ENCODE results near the gene CTSO. TPM values are rescaled to one million over a fixed set of nuclear protein-coding genes. Genes with fewer than 3 reads are reported as not detected.

The CTSO gene
- total RNA-seq, 4 donors from 2014 or later: 2.9 to 6.4 (median 3.9) TPM

- no peak for ATAC-seq
- DNase-seq: no peak
- in situ Hi-C loops (cut with MboI; ENCODE audit: low sequenced_read_pairs in 4 of 4): no loop called here
- H3K9me3 ChIP-seq: no peaks in the 10 kb centered on the region
- TF ChIP-seq CTCF (IDR thresholded peaks at IDR 0.05 in 4 of 5, conservative IDR thresholded peaks at IDR 0.05 in 1 of 5) (no peak), POLR2A (IDR thresholded peaks at IDR 0.05) (no peak)
- no peaks in the 10 kb centered on the region for H3K36me3 ChIP-seq
- no peak overlapping the region for H3K27ac ChIP-seq
- intact Hi-C loops (cut with DNase I; ENCODE audit: low total_unique reads): no loop called here
- peaks cover 0 to 3% of the 10 kb centered on the region in 2 donors for H3K4me1 ChIP-seq
- no peak overlapping the region for H3K4me3 ChIP-seq
- no peaks in the 10 kb centered on the region for H3K27me3 ChIP-seq
These were observed 13.2 kb upstream of the CTSO start for GRCh38 chr4:155966731-155967395.

GRCh38 chr4:155966171-155966570, 12.5 kb upstream of the CTSO start:
- no peak overlapping the region for H3K4me3 ChIP-seq
- no peaks in the 10 kb centered on the region for H3K27me3 ChIP-seq
- no peaks in the 10 kb centered on the region for H3K36me3 ChIP-seq
- H3K4me1 ChIP-seq: peaks cover 0 to 3% of the 10 kb centered on the region in 2 donors
- intact Hi-C loops (cut with DNase I; ENCODE audit: low total_unique reads): no loop called here
- DNase-seq: no peak
- in situ Hi-C loops (cut with MboI; ENCODE audit: low sequenced_read_pairs in 4 of 4): no loop called here
- ATAC-seq: no peak
- TF ChIP-seq CTCF (IDR thresholded peaks at IDR 0.05 in 4 of 5, conservative IDR thresholded peaks at IDR 0.05 in 1 of 5): no peak
- TF ChIP-seq POLR2A (IDR thresholded peaks at IDR 0.05): no peak
- H3K27ac ChIP-seq: no peak overlapping the region
- H3K9me3 ChIP-seq: no peaks in the 10 kb centered on the region

GRCh38 chr4:155964016-155964891, 10.6 kb upstream of the CTSO start:
- Histone ChIP-seq H3K4me3 (no peak overlapping the region), H3K9me3 (no peaks in the 10 kb centered on the region), H3K27me3 (no peaks in the 10 kb centered on the region), H3K4me1 (peaks cover 0 to 3% of the 10 kb centered on the region in 2 donors), H3K27ac (no peak overlapping the region), H3K36me3 (no peaks in the 10 kb centered on the region)
- ATAC-seq: peak; percentile 28 to 46
- peak in 1 of 2 donors; percentile 19 for DNase-seq
- no peak for TF ChIP-seq POLR2A (IDR thresholded peaks at IDR 0.05)
- no peak for TF ChIP-seq CTCF (IDR thresholded peaks at IDR 0.05 in 4 of 5, conservative IDR thresholded peaks at IDR 0.05 in 1 of 5)
- intact Hi-C loops (cut with DNase I; ENCODE audit: low total_unique reads) (no loop called here), in situ Hi-C loops (cut with MboI; ENCODE audit: low sequenced_read_pairs in 4 of 4) (no loop called here)

- no peaks in the 10 kb centered on the region for H3K9me3 ChIP-seq
- DNase-seq (no peak), ATAC-seq (no peak)
- no peak overlapping the region for H3K27ac ChIP-seq
- no peaks in the 10 kb centered on the region for H3K27me3 ChIP-seq
- H3K36me3 ChIP-seq: no peaks in the 10 kb centered on the region
- no peak overlapping the region for H3K4me3 ChIP-seq
- intact Hi-C loops (cut with DNase I; ENCODE audit: low total_unique reads) (no loop called here), in situ Hi-C loops (cut with MboI; ENCODE audit: low sequenced_read_pairs in 4 of 4) (no loop called here)
- peaks cover 0 to 3% of the 10 kb centered on the region in 2 donors for H3K4me1 ChIP-seq
- TF ChIP-seq POLR2A (IDR thresholded peaks at IDR 0.05): no peak
- TF ChIP-seq CTCF (IDR thresholded peaks at IDR 0.05 in 4 of 5, conservative IDR thresholded peaks at IDR 0.05 in 1 of 5): no peak
These were observed 9.1 kb upstream of the CTSO start for GRCh38 chr4:155962767-155963166.

Data from gastrocnemius medialis (tissue), 4 donors.